B cell (primary cell): ENCODE measurements around the gene BEST1. TPM values are rescaled to one million over a fixed set of nuclear protein-coding genes. Genes with fewer than 3 reads are reported as not detected.

ENCODE experiments used
- ATAC-seq: fragments of 200-7000 bp; cut with Tn5 transposase; one replicate; pipeline ENCODE4 v1.10.0; 2021; ENCODE audit warnings: low read depth, mild to moderate bottlenecking, moderate number of reproducible peaks, moderate library complexity
- CTCF ChIA-PET: fragments of 350-600 bp; sonication (Branson Sonifier 250); formaldehyde crosslinking; loops from one replicate; lab custom pipeline; 2021; ENCODE audit warnings: antibody characterized with exemption, inconsistent platforms; lab: Charles Lee
- POLR2A ChIA-PET: fragments of 350-600 bp; sonication (Branson Sonifier 250); formaldehyde crosslinking; loops from one replicate; lab custom pipeline; 2021; ENCODE audit warnings: antibody characterized with exemption; lab: Charles Lee
- DNase-seq: peaks from one replicate; pipeline ENCODE4 v3.0.0; 2013
- H2AFZ ChIP-seq: 2 replicates; pipeline ENCODE4 v1.6.1; 2012; ENCODE audit warnings: mild to moderate bottlenecking, low read depth, low read length; ENCODE audit not compliant: insufficient read depth, poor library complexity, severe bottlenecking
- H3K27ac ChIP-seq, 2 donors: 1 replicate in 1 of 2; 2 replicates in 1 of 2; pipeline ENCODE4 v1.5.1; 2012 to 2013; ENCODE audit warnings: low read length in 2 of 2, mild to moderate bottlenecking in 2 of 2, moderate library complexity in 1 of 2
- H3K27me3 ChIP-seq, 4 experiments: fragments of 200-600 bp in 1 of 4; sonication (generic) in 1 of 4; replicated peaks in 1 of 4; 1 replicate in 2 of 4; 2 replicates in 2 of 4; pipeline versions ENCODE4 v1.6.1 to v1.7.0; 2013 to 2016; ENCODE audit warnings: low read length in 3 of 4, mild to moderate bottlenecking in 2 of 4, mixed read lengths in 1 of 4, moderate library complexity in 1 of 4; ENCODE audit not compliant: insufficient read depth in 4 of 4, control insufficient read depth in 3 of 4; ENCODE audit errors: control extremely low read depth in 1 of 4
- H3K36me3 ChIP-seq, 2 experiments: replicated peaks in 1 of 2; 1 replicate in 1 of 2; 2 replicates in 1 of 2; pipeline versions ENCODE4 v1.6.1 to v1.7.1; 2013; ENCODE audit warnings: low read length in 1 of 2; ENCODE audit not compliant: insufficient read depth in 2 of 2, control insufficient read depth in 1 of 2; ENCODE audit errors: control extremely low read depth in 1 of 2, extremely low read depth in 1 of 2
- H3K4me1 ChIP-seq, 2 donors: fragments of 200-600 bp in 1 of 2; sonication (generic) in 1 of 2; 1 replicate in 1 of 2; 2 replicates in 1 of 2; pipeline versions ENCODE4 v1.5.1 to v1.6.1; 2013 to 2017; ENCODE audit warnings: low read length in 2 of 2; ENCODE audit not compliant: control insufficient read depth in 2 of 2, insufficient read depth in 2 of 2
- H3K4me2 ChIP-seq: replicated peaks from 2 replicates; pipeline ENCODE3; 2012; ENCODE audit warnings: mild to moderate bottlenecking, low read depth, low read length; ENCODE audit not compliant: poor library complexity, severe bottlenecking
- H3K4me3 ChIP-seq, 5 experiments: fragments of 200-600 bp in 1 of 5; sonication (generic) in 1 of 5; 1 replicate in 3 of 5; 2 replicates in 2 of 5; pipeline versions ENCODE4 v1.5.1 to v1.7.0; 2011 to 2016; ENCODE audit warnings: low read length in 4 of 5, mild to moderate bottlenecking in 4 of 5, low read depth in 2 of 5, control low read depth in 1 of 5, moderate library complexity in 1 of 5; ENCODE audit not compliant: insufficient read depth in 1 of 5; ENCODE audit errors: control extremely low read depth in 1 of 5, extremely low read depth in 1 of 5
- H3K79me2 ChIP-seq: fragments of 200-600 bp; sonication (generic); one replicate; pipeline ENCODE4 v1.6.0; 2016; ENCODE audit warnings: low read length; ENCODE audit not compliant: control insufficient read depth, insufficient read depth
- H3K9ac ChIP-seq: fragments of 200-600 bp; sonication (generic); 2 replicates; pipeline ENCODE4 v1.6.1; 2017; ENCODE audit warnings: mild to moderate bottlenecking, low read length, moderate library complexity
- H3K9me3 ChIP-seq, 3 donors: one replicate each; pipeline versions ENCODE4 v1.6.1 to v1.7.1; 2013; ENCODE audit warnings: low read length in 2 of 3; ENCODE audit not compliant: control insufficient read depth in 2 of 3, insufficient read depth in 1 of 3; ENCODE audit errors: control extremely low read depth in 1 of 3
- H4K20me1 ChIP-seq: 2 replicates; pipeline ENCODE4 v1.6.0; 2012; ENCODE audit warnings: mild to moderate bottlenecking, low read length; ENCODE audit not compliant: insufficient read depth, control insufficient read depth, poor library complexity, severe bottlenecking
- H3K27ac Mint-ChIP-seq: one replicate; pipeline ENCODE4 v1.8.0; 2021; ENCODE audit warnings: mixed read lengths
- H3K27me3 Mint-ChIP-seq: one replicate; pipeline ENCODE4 v1.8.0; 2021; ENCODE audit warnings: mixed read lengths
- H3K4me1 Mint-ChIP-seq: one replicate; pipeline ENCODE4 v1.8.0; 2021; ENCODE audit warnings: mixed read lengths
- H3K4me3 Mint-ChIP-seq: one replicate; pipeline ENCODE4 v1.8.0; 2021; ENCODE audit warnings: mixed read lengths
- H3K9me3 Mint-ChIP-seq: one replicate; pipeline ENCODE4 v1.8.0; 2022; ENCODE audit warnings: mixed read lengths; ENCODE audit not compliant: insufficient read depth
- EZH2 ChIP-seq: IDR thresholded peaks from 2 replicates; pipeline ENCODE4 v1.6.1; 2012; ENCODE audit warnings: borderline replicate concordance, low read depth, mild to moderate bottlenecking, moderate library complexity, low read length; ENCODE audit not compliant: insufficient read depth, poor library complexity, severe bottlenecking
- WGBS: methylation state at CpG from one replicate; pipeline ENCODE4 v1.1.5; 2013; ENCODE audit warnings: missing lambda C conversion rate; ENCODE audit not compliant: insufficient coverage; 5-methylcytosine and 5-hydroxymethylcytosine counted together
- intact Hi-C: fragments of 100-400 bp; cut with micrococcal nuclease; formaldehyde crosslinking; loops from one replicate; pipeline ENCODE4 v1.10.0; 2022
- polyA plus RNA-seq: library from polyadenylated mRNA; depleted of rRNA; stranded (reverse); fragments of >200 nt; gene quantifications from 2 replicates; pipeline ENCODE4 v1.2.3, GENCODE V29; 2012
- total RNA-seq, 2 donors: library from RNA; stranded (reverse); fragments of 120-200 nt in 1 of 2; gene quantifications; 1 replicate in 1 of 2; 2 replicates in 1 of 2; pipeline versions ENCODE4 v1.2.3 to v1.2.4, GENCODE V29; 2013 to 2022
- TF ChIP-seq, protein P1 (sequence below): fragments of 200-600 bp; IDR thresholded peaks from one replicate; pipeline ENCODE4 v1.8.0; 2022; ENCODE audit warnings: antibody characterized with exemption, mild to moderate bottlenecking

BEST1 gene
- total and polyA plus RNA-seq, 2 donors (not counting 1 experiment from before 2014, with no cell fraction given) = 0.07 to 0.99 TPM

DNA sequence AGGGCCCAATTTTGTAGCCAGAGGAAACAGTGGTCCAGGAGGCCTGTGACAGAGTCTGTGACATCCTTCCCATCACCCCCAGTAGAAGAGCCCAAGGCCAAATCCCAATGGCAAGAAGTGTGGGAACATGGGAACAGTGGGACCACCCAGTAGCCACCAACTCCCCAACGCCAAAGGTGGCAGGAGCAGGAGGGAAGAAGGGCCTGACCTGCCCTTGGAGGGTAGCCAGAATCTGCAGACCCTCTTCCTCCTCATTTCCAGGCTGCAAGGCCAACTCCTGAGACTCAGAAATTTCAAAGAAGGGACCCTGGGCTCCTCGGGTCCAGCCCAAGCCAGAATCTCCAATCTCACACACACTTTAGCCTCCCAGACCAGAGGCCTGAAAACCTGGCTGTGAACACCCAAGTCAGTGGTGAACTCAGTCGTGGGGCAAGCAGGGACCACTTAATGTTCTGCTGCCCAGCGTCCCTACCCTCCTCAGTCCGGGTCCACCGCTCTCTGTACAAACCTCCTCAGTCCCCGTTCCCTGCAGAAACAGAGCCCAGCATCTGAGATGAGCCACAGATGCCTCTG lies 38.9 kb upstream of the BEST1 start:
- Mint-ChIP-seq H3K27ac (no peak overlapping the region), H3K9me3 (no peaks in the 10 kb centered on the region), H3K4me1 (no peaks in the 10 kb centered on the region), H3K4me3 (no peak overlapping the region), H3K27me3 (peaks cover 20% of the 10 kb centered on the region)
- peaks cover 0 to 3% of the 10 kb centered on the region in 2 donors for H3K4me1 ChIP-seq
- ATAC-seq (no peak), DNase-seq (no peak)
- no peaks in the 10 kb centered on the region for H3K79me2 ChIP-seq
- no peak overlapping the region for H3K4me2 ChIP-seq
- no peaks in the 10 kb centered on the region for H3K36me3 ChIP-seq
- no peak overlapping the region for H3K27ac ChIP-seq
- POLR2A ChIA-PET = no interaction called here
- CTCF ChIA-PET = interaction anchor here (1.7 kb wide), 1 partner anchor 171 kb away, joined by 4 read pairs; no protein-coding TSS in a partner anchor
- H2AFZ ChIP-seq = no peak overlapping the region
- peaks cover 0 to 14% (median under 1%) of the 10 kb centered on the region in 4 experiments for H3K27me3 ChIP-seq
- no peak overlapping the region for H3K9ac ChIP-seq
- H4K20me1 ChIP-seq = no peaks in the 10 kb centered on the region
- WGBS = 87% methylated on average over 4 of the region's 7 CpGs
- H3K4me3 ChIP-seq = no peak overlapping the region
- intact Hi-C loops = no loop called here
- TF ChIP-seq, protein P1, sequence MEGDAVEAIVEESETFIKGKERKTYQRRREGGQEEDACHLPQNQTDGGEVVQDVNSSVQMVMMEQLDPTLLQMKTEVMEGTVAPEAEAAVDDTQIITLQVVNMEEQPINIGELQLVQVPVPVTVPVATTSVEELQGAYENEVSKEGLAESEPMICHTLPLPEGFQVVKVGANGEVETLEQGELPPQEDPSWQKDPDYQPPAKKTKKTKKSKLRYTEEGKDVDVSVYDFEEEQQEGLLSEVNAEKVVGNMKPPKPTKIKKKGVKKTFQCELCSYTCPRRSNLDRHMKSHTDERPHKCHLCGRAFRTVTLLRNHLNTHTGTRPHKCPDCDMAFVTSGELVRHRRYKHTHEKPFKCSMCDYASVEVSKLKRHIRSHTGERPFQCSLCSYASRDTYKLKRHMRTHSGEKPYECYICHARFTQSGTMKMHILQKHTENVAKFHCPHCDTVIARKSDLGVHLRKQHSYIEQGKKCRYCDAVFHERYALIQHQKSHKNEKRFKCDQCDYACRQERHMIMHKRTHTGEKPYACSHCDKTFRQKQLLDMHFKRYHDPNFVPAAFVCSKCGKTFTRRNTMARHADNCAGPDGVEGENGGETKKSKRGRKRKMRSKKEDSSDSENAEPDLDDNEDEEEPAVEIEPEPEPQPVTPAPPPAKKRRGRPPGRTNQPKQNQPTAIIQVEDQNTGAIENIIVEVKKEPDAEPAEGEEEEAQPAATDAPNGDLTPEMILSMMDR = no peak
- no peak for TF ChIP-seq EZH2
- no peaks in the 10 kb centered on the region for H3K9me3 ChIP-seq

DNA sequence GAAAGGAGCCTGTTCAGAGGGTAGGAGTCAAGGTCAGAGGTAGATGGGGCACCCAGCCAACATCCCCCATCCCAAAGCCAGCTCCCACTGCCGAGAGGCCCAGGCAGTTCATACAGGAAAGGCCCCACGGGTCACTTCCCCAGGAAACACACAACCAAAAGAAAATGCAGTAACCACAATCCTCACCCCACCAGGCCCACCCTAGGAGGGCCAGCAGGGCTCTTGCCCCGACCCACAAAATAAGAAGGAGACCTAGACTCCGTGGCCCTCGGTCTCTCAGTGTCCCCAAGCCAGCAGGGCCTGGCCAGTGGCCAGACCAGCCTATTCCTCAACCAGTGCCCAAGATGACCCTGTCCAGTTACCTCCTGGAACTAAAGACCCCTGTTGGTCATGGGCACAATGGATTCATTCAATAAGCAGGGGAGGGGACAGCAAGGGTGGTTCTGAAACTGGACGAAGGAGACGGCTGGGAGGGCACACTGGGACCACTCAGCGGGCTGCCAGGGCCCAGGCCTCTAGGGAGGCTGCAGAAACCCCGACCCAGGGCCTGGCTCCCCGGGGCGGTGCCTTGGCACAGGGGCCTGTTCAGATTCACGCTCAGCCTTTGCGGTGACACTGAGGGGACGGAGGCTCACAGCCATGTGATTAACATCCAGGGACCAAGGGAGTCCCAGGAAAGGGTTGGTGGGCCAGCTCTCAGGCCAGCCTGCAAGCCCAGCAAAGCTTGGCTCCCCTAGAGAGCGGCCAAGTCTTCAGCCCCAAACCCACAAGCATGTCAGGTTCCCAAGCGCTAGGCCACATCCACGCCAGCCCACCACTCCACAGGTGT lies 38.2 kb upstream of the BEST1 start:
- Mint-ChIP-seq H3K27me3 (peaks cover 27% of the 10 kb centered on the region), H3K4me3 (no peak overlapping the region), H3K9me3 (no peaks in the 10 kb centered on the region), H3K27ac (no peak overlapping the region), H3K4me1 (peaks cover 2% of the 10 kb centered on the region)
- peaks cover 0 to 8% of the 10 kb centered on the region in 2 donors for H3K4me1 ChIP-seq
- H3K79me2 ChIP-seq = no peaks in the 10 kb centered on the region
- intact Hi-C loops = no loop called here
- no peak overlapping the region for H3K4me3 ChIP-seq
- no peak overlapping the region for H3K4me2 ChIP-seq
- no peaks in the 10 kb centered on the region for H3K36me3 ChIP-seq
- DNase-seq (no peak), ATAC-seq (no peak)
- TF ChIP-seq, protein P1 = no peak
- TF ChIP-seq EZH2 = no peak
- POLR2A ChIA-PET = no interaction called here
- no peaks in the 10 kb centered on the region for H4K20me1 ChIP-seq
- 76% methylated on average over 15 of the region's 17 CpGs for WGBS
- no peak overlapping the region for H3K27ac ChIP-seq
- CTCF ChIA-PET = no interaction called here
- peaks cover 0 to 21% (median 6%) of the 10 kb centered on the region in 4 experiments for H3K27me3 ChIP-seq
- H3K9me3 ChIP-seq = no peaks in the 10 kb centered on the region
- no peak overlapping the region for H3K9ac ChIP-seq
- no peak overlapping the region for H2AFZ ChIP-seq
